GM12801 (cell line): ENCODE data around the gene IL17D.

ENCODE experiments used
- TF ChIP-seq, protein P1 (sequence below): IDR thresholded peaks from one replicate; pipeline ENCODE4 v1.5.1; 2011; ENCODE audit warnings: control low read depth; ENCODE audit not compliant: insufficient read length; ENCODE audit errors: extremely low read depth

IL17D gene

DNA sequence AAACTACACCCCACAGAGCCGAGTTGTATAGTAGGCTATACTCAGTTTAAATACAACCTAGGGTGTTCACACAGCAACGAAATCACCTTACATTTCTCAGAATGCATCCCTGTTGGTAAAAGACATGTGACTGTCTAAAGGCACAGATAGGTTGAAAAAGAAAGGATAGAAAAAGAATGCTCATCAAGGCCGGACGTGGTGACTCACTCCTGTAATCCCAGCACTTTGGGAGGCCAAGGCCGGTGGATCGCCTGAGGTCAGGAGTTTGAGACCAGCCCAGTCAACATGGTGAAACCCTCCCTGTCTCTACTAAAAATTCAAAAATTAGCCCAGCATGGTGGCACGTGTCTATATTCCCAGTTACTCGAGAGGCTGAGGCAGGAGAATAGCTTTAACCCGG is 3.8 kb upstream of the IL17D start:
- TF ChIP-seq, protein P1, sequence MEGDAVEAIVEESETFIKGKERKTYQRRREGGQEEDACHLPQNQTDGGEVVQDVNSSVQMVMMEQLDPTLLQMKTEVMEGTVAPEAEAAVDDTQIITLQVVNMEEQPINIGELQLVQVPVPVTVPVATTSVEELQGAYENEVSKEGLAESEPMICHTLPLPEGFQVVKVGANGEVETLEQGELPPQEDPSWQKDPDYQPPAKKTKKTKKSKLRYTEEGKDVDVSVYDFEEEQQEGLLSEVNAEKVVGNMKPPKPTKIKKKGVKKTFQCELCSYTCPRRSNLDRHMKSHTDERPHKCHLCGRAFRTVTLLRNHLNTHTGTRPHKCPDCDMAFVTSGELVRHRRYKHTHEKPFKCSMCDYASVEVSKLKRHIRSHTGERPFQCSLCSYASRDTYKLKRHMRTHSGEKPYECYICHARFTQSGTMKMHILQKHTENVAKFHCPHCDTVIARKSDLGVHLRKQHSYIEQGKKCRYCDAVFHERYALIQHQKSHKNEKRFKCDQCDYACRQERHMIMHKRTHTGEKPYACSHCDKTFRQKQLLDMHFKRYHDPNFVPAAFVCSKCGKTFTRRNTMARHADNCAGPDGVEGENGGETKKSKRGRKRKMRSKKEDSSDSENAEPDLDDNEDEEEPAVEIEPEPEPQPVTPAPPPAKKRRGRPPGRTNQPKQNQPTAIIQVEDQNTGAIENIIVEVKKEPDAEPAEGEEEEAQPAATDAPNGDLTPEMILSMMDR, result no peak

DNA sequence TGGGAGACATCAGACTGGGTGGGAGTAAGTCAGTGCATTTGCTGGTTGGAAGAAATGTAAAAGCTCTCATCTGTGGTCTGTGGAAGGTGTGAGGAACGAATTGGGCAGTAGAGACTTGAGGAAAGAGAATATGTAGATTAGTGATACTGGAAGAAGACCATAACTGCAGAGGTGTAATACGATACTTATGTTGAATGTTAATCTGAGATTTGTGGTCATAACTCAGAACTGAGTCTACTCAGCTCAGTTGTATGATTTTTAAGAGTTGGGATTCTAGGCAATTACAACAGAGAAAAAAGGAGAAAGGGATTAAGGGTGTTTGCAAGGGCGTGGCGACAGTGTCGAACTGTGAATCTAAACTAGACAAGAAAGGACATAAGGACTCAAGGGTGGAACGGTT is 3.2 kb upstream of the IL17D start:
- TF ChIP-seq, protein P1, result no peak

DNA sequence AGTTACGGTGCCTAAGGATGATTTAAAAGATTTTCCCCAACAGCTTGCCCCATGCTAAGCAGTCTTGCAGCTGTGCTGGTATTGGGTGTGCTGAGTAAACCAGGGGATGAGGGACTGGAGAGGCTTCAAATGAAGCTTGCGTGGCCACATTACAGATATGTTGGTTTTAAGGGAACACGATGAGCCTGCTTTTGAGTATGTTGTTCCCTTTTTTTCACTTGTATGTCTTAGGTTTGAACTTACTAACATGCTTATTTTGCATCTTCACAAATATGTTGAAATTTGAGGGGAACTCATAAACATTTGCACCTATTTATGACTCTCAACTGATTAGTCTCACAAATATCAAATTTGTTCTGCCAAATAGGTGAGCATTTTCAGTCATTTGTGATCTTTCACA is 2.0 kb upstream of the IL17D start:
- TF ChIP-seq, protein P1, result no peak

DNA sequence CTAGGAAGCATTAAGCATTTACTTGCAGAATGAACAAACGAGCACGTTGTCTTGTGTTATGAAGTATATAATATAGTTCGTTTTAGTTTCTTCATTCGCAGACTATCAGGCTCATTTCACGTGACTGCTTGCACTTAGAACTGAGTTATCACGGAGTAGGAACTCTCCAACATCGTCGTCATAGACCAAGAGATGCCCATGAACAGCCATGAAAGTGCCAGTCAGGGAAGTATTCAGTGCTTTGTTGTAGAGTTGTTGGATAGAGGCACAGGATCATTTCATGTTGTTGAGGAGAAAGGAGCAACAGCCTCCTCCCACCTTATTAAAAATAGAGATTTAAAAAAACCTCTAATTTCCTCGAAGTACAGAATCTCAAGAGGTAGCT is 977 bp upstream of the IL17D start:
- TF ChIP-seq, protein P1, result no peak

DNA sequence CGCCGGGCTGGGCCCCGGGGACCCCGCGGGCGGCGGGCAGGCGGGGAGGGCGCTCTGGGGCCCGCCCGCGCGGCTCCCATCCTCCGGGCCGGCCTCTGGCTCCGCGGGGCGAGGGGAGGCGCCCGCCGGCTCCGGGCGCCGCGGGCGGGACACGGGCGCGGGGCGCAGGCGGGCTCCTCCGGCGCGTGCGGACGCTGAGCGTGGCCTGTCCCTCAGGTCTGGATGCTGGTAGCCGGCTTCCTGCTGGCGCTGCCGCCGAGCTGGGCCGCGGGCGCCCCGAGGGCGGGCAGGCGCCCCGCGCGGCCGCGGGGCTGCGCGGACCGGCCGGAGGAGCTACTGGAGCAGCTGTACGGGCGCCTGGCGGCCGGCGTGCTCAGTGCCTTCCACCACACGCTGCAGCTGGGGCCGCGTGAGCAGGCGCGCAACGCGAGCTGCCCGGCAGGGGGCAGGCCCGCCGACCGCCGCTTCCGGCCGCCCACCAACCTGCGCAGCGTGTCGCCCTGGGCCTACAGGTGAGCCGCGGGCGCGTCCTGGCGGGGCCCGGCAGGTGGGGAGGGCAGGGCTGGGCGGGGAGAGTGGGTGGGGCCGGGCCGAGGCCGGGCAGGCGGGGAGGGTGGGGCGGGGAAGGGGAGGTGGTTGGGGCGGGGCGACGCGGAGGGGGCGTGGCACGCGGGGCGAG is 420 bp downstream of the IL17D start:
- TF ChIP-seq, protein P1, result no peak

DNA sequence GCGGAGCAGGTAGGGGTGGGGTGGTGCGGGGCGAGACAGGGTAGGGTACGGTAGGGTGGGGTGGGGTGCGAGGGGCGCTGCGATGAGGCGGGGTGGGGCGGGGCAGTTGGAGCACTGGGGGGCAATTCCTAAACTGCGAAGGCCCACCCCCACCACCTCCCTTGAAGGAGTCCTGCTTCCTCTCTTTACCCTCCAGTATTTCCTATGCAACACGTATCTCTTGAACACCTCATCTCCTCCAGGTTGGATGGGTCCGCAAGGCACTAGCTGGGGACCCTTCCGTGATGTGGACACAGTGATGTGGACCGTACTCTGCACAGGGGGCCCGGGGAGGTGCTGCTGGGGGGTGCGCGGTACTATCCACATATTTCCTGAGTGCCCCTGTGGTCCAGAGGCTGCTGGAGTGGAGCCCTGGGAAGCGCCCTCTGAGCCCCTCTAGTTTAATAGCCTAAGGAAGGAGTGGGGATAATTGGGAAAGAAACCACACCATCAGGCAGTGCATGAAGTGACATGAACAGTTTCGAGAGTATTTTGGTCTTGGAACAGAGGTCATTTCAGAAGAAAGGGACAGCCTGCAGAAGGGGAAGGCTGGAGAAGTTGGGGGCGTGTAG is 1.1 kb downstream of the IL17D start:
- TF ChIP-seq, protein P1, result no peak

DNA sequence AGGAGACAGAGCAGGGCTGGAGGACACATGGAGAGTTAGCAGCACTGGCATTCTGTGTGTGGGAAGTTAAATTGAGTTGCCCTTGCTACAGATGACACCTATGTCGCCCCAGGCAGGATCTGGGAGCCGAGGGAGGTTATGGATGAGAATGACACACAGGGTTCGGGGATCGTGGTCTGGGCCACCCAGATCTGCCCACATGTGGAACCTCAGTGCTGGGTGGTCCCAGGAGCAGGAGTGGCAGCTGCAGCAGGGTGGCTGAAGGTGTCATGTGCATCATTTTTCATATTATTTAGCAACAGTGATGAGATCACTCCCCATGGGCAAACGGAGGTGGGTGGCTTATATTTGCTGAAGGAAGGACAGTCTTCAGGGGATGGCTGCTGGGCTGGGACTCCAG is 3.2 kb downstream of the IL17D start:
- TF ChIP-seq, protein P1, result no peak
